H1 (cell line): ENCODE measurements around the gene ARHGAP26. TPM values are rescaled to one million over a fixed set of nuclear protein-coding genes. Genes with fewer than 3 reads are reported as not detected.
A peak's percentile ranks its signal among the peaks of the same experiment; 100 is the strongest.

Experiments
- CTCF ChIA-PET: fragments of 300-600 bp; sonication (Branson Sonifier 250); formaldehyde crosslinking; loops from one replicate; lab custom pipeline; 2021; ENCODE audit not compliant: partially characterized antibody; lab: Charles Lee
- POLR2A ChIA-PET: fragments of 300-600 bp; sonication (Branson Sonifier 250); formaldehyde crosslinking; loops from one replicate; lab custom pipeline; 2021; ENCODE audit warnings: inconsistent platforms; ENCODE audit not compliant: partially characterized antibody; lab: Charles Lee
- DNase-seq, 2 experiments: peaks; one replicate each; pipeline versions ENCODE4 v3.0.0 to v3.0.0-alpha.2; 2010 to 2022; ENCODE audit warnings: low spot score in 2 of 2, low read depth in 1 of 2, mixed read lengths in 1 of 2
- FAIRE-seq: peaks from 2 replicates; lab custom pipeline; 2011; peaks lifted over from hg19 to GRCh38; lab: Jason Lieb, UNC
- H2AFZ ChIP-seq: 2 replicates; pipeline ENCODE4 v1.8.1; 2012; ENCODE audit warnings: low read length, inconsistent platforms
- H2AK5ac ChIP-seq: 2 replicates; pipeline ENCODE4 v1.6.1; 2013; ENCODE audit warnings: low read depth, low read length
- H2BK120ac ChIP-seq: replicated peaks from 2 replicates; pipeline ENCODE3; 2013; ENCODE audit warnings: low read depth, low read length, inconsistent platforms
- H2BK12ac ChIP-seq: 2 replicates; pipeline ENCODE4 v1.6.1; 2013; ENCODE audit warnings: low read depth, low read length
- H2BK15ac ChIP-seq: 2 replicates; pipeline ENCODE4 v1.6.1; 2013; ENCODE audit warnings: low read length
- H2BK20ac ChIP-seq: 2 replicates; pipeline ENCODE4 v1.6.1; 2013; ENCODE audit warnings: low read length
- H2BK5ac ChIP-seq: 2 replicates; pipeline ENCODE4 v1.6.1; 2013; ENCODE audit warnings: low read depth, low read length
- H3K14ac ChIP-seq: 2 replicates; pipeline ENCODE4 v1.6.1; 2013; ENCODE audit warnings: inconsistent platforms; ENCODE audit not compliant: insufficient read length
- H3K18ac ChIP-seq: 2 replicates; pipeline ENCODE4 v1.6.1; 2013; ENCODE audit warnings: low read length; ENCODE audit errors: extremely low read depth
- H3K23ac ChIP-seq: 2 replicates; pipeline ENCODE4 v1.6.1; 2013; ENCODE audit warnings: inconsistent platforms; ENCODE audit not compliant: insufficient read length
- H3K23me2 ChIP-seq: 2 replicates; pipeline ENCODE4 v1.6.1; 2013; ENCODE audit warnings: low read depth, low read length
- H3K27ac ChIP-seq: 2 replicates; pipeline ENCODE4 v1.6.1; 2011; ENCODE audit warnings: low read depth, low read length, inconsistent platforms
- H3K27me3 ChIP-seq, 4 experiments: replicated peaks in 1 of 4; 1 replicate in 1 of 4; 2 replicates in 3 of 4; pipeline versions ENCODE4 v1.6.1 to v1.8.1; 2011 to 2013; ENCODE audit warnings: low read length in 3 of 4, mild to moderate bottlenecking in 3 of 4, inconsistent platforms in 2 of 4, mixed read lengths in 2 of 4, moderate library complexity in 1 of 4; ENCODE audit not compliant: control insufficient read depth in 3 of 4, insufficient read depth in 3 of 4; ENCODE audit errors: extremely low read depth in 1 of 4
- H3K36me3 ChIP-seq, 4 experiments: 2 replicates each; pipeline versions ENCODE4 v1.6.1 to v1.8.1; 2011 to 2013; ENCODE audit warnings: mild to moderate bottlenecking in 4 of 4, low read length in 3 of 4, moderate library complexity in 2 of 4, control low read depth in 1 of 4, inconsistent platforms in 1 of 4; ENCODE audit not compliant: insufficient read depth in 4 of 4, control insufficient read depth in 2 of 4
- H3K4ac ChIP-seq: replicated peaks from 2 replicates; pipeline ENCODE3; 2013; ENCODE audit warnings: low read length, low read depth, mixed read lengths, inconsistent platforms; ENCODE audit not compliant: insufficient read length
- H3K4me1 ChIP-seq, 4 experiments: replicated peaks in 1 of 4; 1 replicate in 1 of 4; 2 replicates in 3 of 4; pipeline versions ENCODE4 v1.6.1 to v1.8.1; 2011 to 2013; ENCODE audit warnings: low read length in 3 of 4, inconsistent platforms in 2 of 4, mixed read lengths in 1 of 4; ENCODE audit not compliant: insufficient read depth in 4 of 4, control insufficient read depth in 3 of 4
- H3K4me2 ChIP-seq, 2 experiments: 2 replicates each; pipeline versions ENCODE4 v1.6.1 to v1.8.1; 2011 to 2013; ENCODE audit warnings: low read depth in 2 of 2, low read length in 2 of 2, control low read depth in 1 of 2, inconsistent platforms in 1 of 2, mild to moderate bottlenecking in 1 of 2; ENCODE audit not compliant: insufficient read depth in 1 of 2
- H3K4me3 ChIP-seq, 4 experiments: fragments of 200-600, 300-600 bp in 1 of 4; sonication (generic), shearing (Covaris generic), sonication (Bioruptor Twin) in 1 of 4; 2 replicates each; pipeline versions ENCODE4 v1.5.1 to v1.8.1; 2011 to 2016; ENCODE audit warnings: low read length in 4 of 4, low read depth in 3 of 4, control low read depth in 2 of 4, inconsistent platforms in 2 of 4, mild to moderate bottlenecking in 2 of 4, mixed read lengths in 1 of 4, moderate library complexity in 1 of 4; ENCODE audit not compliant: insufficient read depth in 2 of 4; ENCODE audit errors: extremely low read depth in 1 of 4
- H3K56ac ChIP-seq: replicated peaks from 2 replicates; pipeline ENCODE3; 2013; ENCODE audit warnings: low read depth, mild to moderate bottlenecking, mixed read lengths, low read length, inconsistent platforms; ENCODE audit not compliant: insufficient read length
- H3K79me1 ChIP-seq: 2 replicates; pipeline ENCODE4 v1.6.1; 2013; ENCODE audit warnings: low read depth, low read length, control low read depth
- H3K79me2 ChIP-seq, 2 experiments: 2 replicates each; pipeline versions ENCODE4 v1.6.1 to v1.8.1; 2012 to 2013; ENCODE audit warnings: low read length in 2 of 2, mild to moderate bottlenecking in 2 of 2, inconsistent platforms in 1 of 2; ENCODE audit not compliant: insufficient read depth in 2 of 2, control insufficient read depth in 1 of 2
- H3K9ac ChIP-seq, 4 experiments: replicated peaks in 1 of 4; 1 replicate in 1 of 4; 2 replicates in 3 of 4; pipeline versions ENCODE4 v1.6.1 to v1.8.1; 2011 to 2013; ENCODE audit warnings: low read depth in 3 of 4, low read length in 3 of 4, control low read depth in 2 of 4, mild to moderate bottlenecking in 2 of 4, moderate library complexity in 2 of 4, inconsistent platforms in 1 of 4; ENCODE audit errors: extremely low read depth in 1 of 4
- H3K9me3 ChIP-seq, 2 experiments: 2 replicates each; pipeline versions ENCODE4 v1.6.1 to v1.8.1; 2012 to 2013; ENCODE audit warnings: mild to moderate bottlenecking in 2 of 2, moderate library complexity in 2 of 2, control low read depth in 1 of 2, inconsistent platforms in 1 of 2, low read depth in 1 of 2, low read length in 1 of 2, mixed read lengths in 1 of 2; ENCODE audit not compliant: insufficient read depth in 2 of 2
- H4K20me1 ChIP-seq, 2 experiments: replicated peaks in 1 of 2; 2 replicates each; pipeline versions ENCODE3 to v1.8.1; 2011 to 2013; ENCODE audit warnings: inconsistent platforms in 2 of 2, low read length in 2 of 2, mild to moderate bottlenecking in 1 of 2; ENCODE audit not compliant: insufficient read depth in 2 of 2, control insufficient read depth in 1 of 2
- H4K5ac ChIP-seq: 2 replicates; pipeline ENCODE4 v1.6.1; 2013; ENCODE audit warnings: low read length, low read depth, mixed read lengths, inconsistent platforms; ENCODE audit not compliant: insufficient read length
- H4K8ac ChIP-seq: 2 replicates; pipeline ENCODE4 v1.8.0; 2013; ENCODE audit warnings: mild to moderate bottlenecking, moderate library complexity, low read length, inconsistent platforms; ENCODE audit not compliant: insufficient read depth; ENCODE audit errors: extremely low read depth
- H4K91ac ChIP-seq: replicated peaks from 2 replicates; pipeline ENCODE3; 2013; ENCODE audit warnings: low read length, mixed read lengths, inconsistent platforms; ENCODE audit not compliant: insufficient read length
- BRCA1 ChIP-seq: IDR thresholded peaks from 2 replicates; pipeline ENCODE4 v1.6.1; 2012; ENCODE audit warnings: low read depth, low read length, improper control_type of control experiment
- EGR1 ChIP-seq: IDR thresholded peaks from 2 replicates; pipeline ENCODE4 v1.6.1; 2011; ENCODE audit warnings: low read depth, low read length, borderline replicate concordance
- EZH2 ChIP-seq: fragments of 200-600 bp; sonication (generic); IDR thresholded peaks from 2 replicates; pipeline ENCODE4 v1.7.1; 2012; ENCODE audit warnings: low read depth, mild to moderate bottlenecking, moderate library complexity, low read length, inconsistent platforms; ENCODE audit not compliant: severe bottlenecking
- GABPA ChIP-seq: IDR thresholded peaks from 2 replicates; pipeline ENCODE4 v1.6.1; 2011; ENCODE audit warnings: mild to moderate bottlenecking, low read length, moderate library complexity, borderline replicate concordance; ENCODE audit not compliant: insufficient read depth
- KDM1A ChIP-seq: fragments of 200-600, 300-600 bp; sonication (generic); IDR thresholded peaks from 2 replicates; pipeline ENCODE4 v1.7.1; 2016; ENCODE audit warnings: mild to moderate bottlenecking, low read length, borderline replicate concordance
- KDM5A ChIP-seq: fragments of 200-600 bp; IDR thresholded peaks from 2 replicates; pipeline ENCODE4 v1.7.1; 2012; ENCODE audit warnings: mild to moderate bottlenecking, low read length, inconsistent platforms, mixed read lengths
- NANOG ChIP-seq: IDR thresholded peaks from 2 replicates; pipeline ENCODE4 v1.6.1; 2011; ENCODE audit warnings: low read length, low read depth, mild to moderate bottlenecking, inconsistent platforms; ENCODE audit not compliant: insufficient read depth, poor library complexity, severe bottlenecking
- PHF8 ChIP-seq: fragments of 200-600 bp; sonication (generic); conservative IDR thresholded peaks from 2 replicates; pipeline ENCODE4 v1.7.1; 2012; ENCODE audit warnings: low read depth, mild to moderate bottlenecking, inconsistent platforms, low read length, moderate library complexity
- POLR2A ChIP-seq, 2 experiments: IDR thresholded peaks; 1 replicate in 1 of 2; 2 replicates in 1 of 2; pipeline ENCODE4 v1.6.1; 2011; ENCODE audit warnings: low read depth in 2 of 2, low read length in 2 of 2, mild to moderate bottlenecking in 2 of 2; ENCODE audit errors: control extremely low read depth in 1 of 2
- POU5F1 ChIP-seq: IDR thresholded peaks from 2 replicates; pipeline ENCODE4 v1.6.1; 2011; ENCODE audit warnings: low read depth, mild to moderate bottlenecking, low read length, moderate library complexity
- RXRA ChIP-seq: IDR thresholded peaks from 2 replicates; pipeline ENCODE4 v1.6.1; 2011; ENCODE audit warnings: low read depth, mild to moderate bottlenecking, low read length, moderate library complexity; ENCODE audit not compliant: insufficient read depth
- SAP30 ChIP-seq: fragments of 300-600 bp; sonication (generic); IDR thresholded peaks from 2 replicates; pipeline ENCODE4 v1.7.1; 2012; ENCODE audit warnings: low read length, moderate library complexity, mild to moderate bottlenecking, inconsistent platforms; ENCODE audit not compliant: insufficient read depth, insufficient replicate concordance
- SP2 ChIP-seq: IDR thresholded peaks from 2 replicates; pipeline ENCODE4 v1.6.1; 2012; ENCODE audit warnings: mild to moderate bottlenecking, low read length, inconsistent platforms
- SP4 ChIP-seq: IDR thresholded peaks from 2 replicates; pipeline ENCODE4 v1.6.1; 2012; ENCODE audit warnings: low read length, inconsistent platforms
- SUZ12 ChIP-seq: fragments of 200-600 bp; sonication (generic); IDR thresholded peaks from 2 replicates; pipeline ENCODE4 v1.6.1; 2012; ENCODE audit warnings: mild to moderate bottlenecking, inconsistent platforms, low read length, moderate library complexity, mixed read lengths
- TAF1 ChIP-seq: IDR thresholded peaks from 2 replicates; pipeline ENCODE4 v1.6.1; 2011; ENCODE audit warnings: mild to moderate bottlenecking, low read depth, low read length
- WGBS, 2 experiments: shearing (Covaris generic) in 1 of 2; methylation state at CpG; one replicate each; pipeline versions ENCODE4 v1.1.6 to v1.1.7; 2013 to 2015; ENCODE audit warnings: low lambda C conversion rate in 2 of 2, mixed read lengths in 2 of 2, inconsistent platforms in 1 of 2, low coverage in 1 of 2, missing lambda C conversion rate in 1 of 2; ENCODE audit not compliant: insufficient replicate concordance in 2 of 2, insufficient coverage in 1 of 2, insufficient read length in 1 of 2; ENCODE audit errors: extremely low coverage in 1 of 2, missing lambda C conversion rate in 1 of 2; 5-methylcytosine and 5-hydroxymethylcytosine counted together
- polyA plus RNA-seq, 7 experiments: library from polyadenylated mRNA; depleted of rRNA in 3 of 7; stranded (reverse) in 5 of 7; unstranded in 2 of 7; fragments of >200 nt in 5 of 7; fragments of 200-250 nt in 2 of 7; gene quantifications; 1 replicate in 5 of 7; 2 replicates in 1 of 7; 4 replicates in 1 of 7; pipeline versions ENCODE4 v1.2.1 to v1.2.3, GENCODE V29; 2011 to 2013; ENCODE audit warnings: missing spikeins in 2 of 7, mixed read lengths in 2 of 7
- total RNA-seq: library from RNA; stranded (reverse); fragmentation: NEBNext Ultra II Directional; extraction: Animal tissue kit (Norgen Biotek cat#: 25700); gene quantifications from 2 replicates; pipeline ENCODE4 v1.2.1, GENCODE V29; 2021

Gene ARHGAP26
- total and polyA plus RNA-seq, 2 of the 8 experiments (the other 6 are each of a cell fraction or from before 2014, with no cell fraction given) = 7.1 to 24.8 TPM

DNA sequence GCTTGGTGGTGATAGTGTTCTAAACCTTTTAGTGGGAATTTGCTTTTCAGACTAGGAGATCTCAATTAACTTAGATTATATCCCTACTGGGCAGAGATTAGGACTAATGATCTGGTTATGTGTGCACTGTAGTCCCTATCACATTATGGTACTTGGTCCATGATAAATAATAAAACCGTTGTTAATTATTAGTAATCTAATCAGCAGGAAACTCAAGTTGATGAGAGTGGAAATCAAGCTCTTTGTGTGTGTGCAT is 262.3 kb downstream of the ARHGAP26 start:
- Histone ChIP-seq H4K91ac (no peak overlapping the region), H3K23ac (no peak overlapping the region), H3K36me3 (no peaks in the 10 kb centered on the region), H3K14ac (no peak overlapping the region), H3K23me2 (no peaks in the 10 kb centered on the region), H3K18ac (no peak overlapping the region), H3K4me2 (no peak overlapping the region), H2AK5ac (no peak overlapping the region), H3K4ac (no peak overlapping the region), H3K4me3 (no peak overlapping the region), H4K20me1 (no peaks in the 10 kb centered on the region), H2BK12ac (no peak overlapping the region), H3K9me3 (no peaks in the 10 kb centered on the region), H4K8ac (no peak overlapping the region), H2AFZ (no peak overlapping the region), H3K79me1 (no peaks in the 10 kb centered on the region), H3K4me1 (peaks cover 0 to 8% (median 6%) of the 10 kb centered on the region in 4 experiments; a peak in 4 of 7 replicates), H2BK5ac (no peak overlapping the region), H3K9ac (no peak overlapping the region), H3K27ac (no peak overlapping the region), H3K79me2 (no peaks in the 10 kb centered on the region), H2BK120ac (no peak overlapping the region), H3K27me3 (no peaks in the 10 kb centered on the region; a peak in 1 of 7 replicates), H2BK15ac (peak overlapping the region; percentile 76; the same call in 1 of the 2 replicates), H3K56ac (no peak overlapping the region), H2BK20ac (no peak overlapping the region), H4K5ac (no peak overlapping the region)
- WGBS, 2 experiments = 87% methylated on average over 1 of the region's 1 CpG; no CpG with 5 or more reads in 1 of the 2 experiments
- FAIRE-seq (no peak), DNase-seq (no peak)
- POLR2A ChIA-PET = interaction anchor here (0.8 kb wide), 1 partner anchor 9 kb away, joined by 3 read pairs; no protein-coding TSS in a partner anchor
- CTCF ChIA-PET = interaction anchor here (1.2 to 1.3 kb wide), 2 partner anchors 9 to 12 kb away, joined by 4 read pairs; no protein-coding TSS in a partner anchor
- TF ChIP-seq POU5F1 = no peak
- TF ChIP-seq SP4 = no peak
- TF ChIP-seq GABPA = no peak
- TF ChIP-seq TAF1 = no peak
- no peak for TF ChIP-seq KDM5A
- TF ChIP-seq RXRA = no peak
- TF ChIP-seq SP2 = no peak
- TF ChIP-seq EGR1 = no peak
- no peak for TF ChIP-seq NANOG
- no peak for TF ChIP-seq SAP30
- TF ChIP-seq KDM1A = no peak
- TF ChIP-seq PHF8 = no peak
- TF ChIP-seq POLR2A (IDR thresholded peaks at IDR 0.05; ENCODE audit: control extremely low read depth in 1 of 2, low read depth in 2 of 2, low read length in 2 of 2) = no peak
- TF ChIP-seq SUZ12 = no peak
- no peak for TF ChIP-seq EZH2
- TF ChIP-seq BRCA1 = no peak
